Stimulated activated CD4-positive, alpha-beta T cell treated with anti-CD3 and anti-CD28 coated beads, Interleukin-4, amount 100 ng/mL, for 48 hours (primary cell): ENCODE results near the gene NOL4L.
A peak's percentile ranks its signal among the peaks of the same experiment; 100 is the strongest.

ENCODE experiments used
- DNase-seq, 2 donors: peaks; one replicate each; pipeline ENCODE4 v3.0.0-alpha.2; 2020; ENCODE audit warnings: low read depth in 2 of 2

Gene NOL4L

GRCh38 chr20:32447136-32448027 is 137.8 kb downstream of the NOL4L start:
- no peak for DNase-seq

- no peak for DNase-seq
These were observed 138.6 kb downstream of the NOL4L start for GRCh38 chr20:32446301-32447100.

GRCh38 chr20:32445539-32446273 is 139.4 kb downstream of the NOL4L start:
- DNase-seq = no peak

GRCh38 chr20:32444474-32445220 is 140.5 kb downstream of the NOL4L start:
- DNase-seq = no peak

- DNase-seq = no peak
These were observed 141.7 kb downstream of the NOL4L start for GRCh38 chr20:32443386-32443974.

GRCh38 chr20:32442630-32443373 is 142.3 kb downstream of the NOL4L start:
- no peak for DNase-seq

- DNase-seq = no peak
These were observed 143.5 kb downstream of the NOL4L start for GRCh38 chr20:32441638-32442037.

- DNase-seq = no peak
These were observed 144.4 kb downstream of the NOL4L start for GRCh38 chr20:32440758-32441078.

- DNase-seq = no peak
These were observed 144.9 kb downstream of the NOL4L start for GRCh38 chr20:32440069-32440757.

- DNase-seq = peak; percentile 17 to 32
These were observed 145.9 kb downstream of the NOL4L start for GRCh38 chr20:32439132-32439829.

- no peak for DNase-seq
These were observed 146.7 kb downstream of the NOL4L start for GRCh38 chr20:32438331-32438858.

- DNase-seq = no peak
These were observed 147.6 kb downstream of the NOL4L start for GRCh38 chr20:32437391-32438074.

- no peak for DNase-seq
These were observed 148.2 kb downstream of the NOL4L start for GRCh38 chr20:32436968-32437367.

GRCh38 chr20:32436142-32436861 is 148.8 kb downstream of the NOL4L start:
- DNase-seq = no peak

- no peak for DNase-seq
These were observed 149.6 kb downstream of the NOL4L start for GRCh38 chr20:32435449-32436107.

GRCh38 chr20:32434434-32434833 is 150.7 kb downstream of the NOL4L start:
- no peak for DNase-seq
